HEK293 (cell line): ENCODE data around the gene CD46.

Experiments used
- BCL6B ChIP-seq: fragments of 450-650 bp; formaldehyde crosslinking; IDR thresholded peaks from 2 replicates; pipeline ENCODE4 v1.5.1; 2017; ENCODE audit warnings: missing biosample characterization, missing genetic modification characterization
- CTCF ChIP-seq: fragments of 450-650 bp; formaldehyde crosslinking; IDR thresholded peaks from 2 replicates; pipeline ENCODE4 v1.5.1; 2016; ENCODE audit warnings: missing biosample characterization, missing genetic modification characterization
- HOXD13 ChIP-seq: sonication (generic); formaldehyde crosslinking; IDR thresholded peaks from 2 replicates; pipeline ENCODE4 v1.8.0; 2022; ENCODE audit warnings: missing genetic modification reagents, borderline replicate concordance
- PRDM4 ChIP-seq: fragments of 450-650 bp; formaldehyde crosslinking; IDR thresholded peaks from 2 replicates; pipeline ENCODE4 v1.5.1; 2017; ENCODE audit warnings: missing biosample characterization, missing genetic modification characterization
- ZBTB8A ChIP-seq: fragments of 450-650 bp; formaldehyde crosslinking; IDR thresholded peaks from 2 replicates; pipeline ENCODE4 v1.5.1; 2016; ENCODE audit warnings: missing biosample characterization, missing genetic modification characterization
- ZNF449 ChIP-seq: fragments of 450-650 bp; formaldehyde crosslinking; IDR thresholded peaks from 2 replicates; pipeline ENCODE4 v1.5.1; 2017; ENCODE audit warnings: missing biosample characterization, mild to moderate bottlenecking, missing genetic modification characterization, moderate library complexity
- ZNF585B ChIP-seq: fragments of 450-650 bp; formaldehyde crosslinking; IDR thresholded peaks from 2 replicates; pipeline ENCODE4 v1.5.1; 2016; ENCODE audit warnings: missing biosample characterization, missing genetic modification characterization

GRCh38 chr1:207837673-207838072, 85.8 kb downstream of the CD46 start:
- TF ChIP-seq HOXD13 (CRISPR knock-in tag) (no peak), CTCF (no peak), PRDM4 (tag by site-specific recombination) (no peak), ZNF449 (tag by site-specific recombination) (no peak), BCL6B (tag by site-specific recombination) (no peak), ZBTB8A (tag by site-specific recombination) (no peak), ZNF585B (tag by site-specific recombination) (no peak)
